ENCODE results near the gene GPBP1L1. TPM values are rescaled to one million over a fixed set of nuclear protein-coding genes. Genes with fewer than 3 reads are reported as not detected.

The GPBP1L1 gene
- total and polyA plus RNA-seq, 2 of the 13 experiments (the other 11 are each of a cell fraction or from before 2014, with no cell fraction given) = 45.9 to 86.1 TPM

GRCh38 chr1:45687754-45688740 is 1.7 kb upstream of the GPBP1L1 start, which contains the start of gene TMEM69 (continued):
- TF ChIP-seq ZBTB10 (CRISPR knock-in tag; IDR thresholded peaks at IDR 0.05; ENCODE audit: borderline replicate concordance) (peak; percentile 51; the same call in 1 of the 2 replicates), PRDM15 (CRISPR knock-in tag; IDR thresholded peaks at IDR 0.05) (0 out of 2 replicates have a peak, but pooled peaks have one; percentile 34), CEBPG (CRISPR knock-in tag; IDR thresholded peaks at IDR 0.05) (no peak), ZNF615 (CRISPR knock-in tag; IDR thresholded peaks at IDR 0.05; ENCODE audit: borderline replicate concordance) (no peak), YY1 (IDR thresholded peaks at IDR 0.05; ENCODE audit: insufficient read depth, insufficient replicate concordance, low read depth, low read length) (peak; percentile 83), ZNF205 (CRISPR knock-in tag; IDR thresholded peaks at IDR 0.05) (peak; percentile 75), ZKSCAN8 (CRISPR knock-in tag; IDR thresholded peaks at IDR 0.05; ENCODE audit: borderline replicate concordance) (0 out of 2 replicates have a peak, but pooled peaks have one; percentile 17), HIVEP1 (CRISPR knock-in tag; IDR thresholded peaks at IDR 0.05) (0 out of 2 replicates have a peak, but pooled peaks have one; percentile 45), THAP7 (CRISPR knock-in tag; IDR thresholded peaks at IDR 0.05) (0 out of 2 replicates have a peak, but pooled peaks have one; percentile 43), HDAC2 (CRISPR knock-in tag; IDR thresholded peaks at IDR 0.05) (peak; percentile 54), MED13 (CRISPR knock-in tag; IDR thresholded peaks at IDR 0.05) (no peak), ZNF652 (CRISPR knock-in tag; IDR thresholded peaks at IDR 0.05; ENCODE audit: borderline replicate concordance, low read depth) (no peak), ZXDC (CRISPR knock-in tag; IDR thresholded peaks at IDR 0.05) (0 out of 2 replicates have a peak, but pooled peaks have one; percentile 44), POGZ (CRISPR knock-in tag; IDR thresholded peaks at IDR 0.05) (peak; percentile 83), MXD1 (CRISPR knock-in tag; IDR thresholded peaks at IDR 0.05) (0 out of 2 replicates have a peak, but pooled peaks have one; percentile 45)
